GM21528 (cell line): ENCODE results near the gene MAML3.

Source experiments
- ATAC-seq: cut with Tn5 transposase; IDR thresholded peaks from one replicate; pipeline ENCODE4 v1.9.1; 2021; ENCODE audit warnings: mild to moderate bottlenecking, moderate library complexity; ENCODE audit not compliant: unreplicated experiment, low FRiP score

MAML3 gene

GRCh38 chr4:139682741-139683151 is 471.2 kb downstream of the MAML3 start:
- no peak for ATAC-seq

- ATAC-seq, result no peak
Measured at GRCh38 chr4:139682309-139682708, 471.7 kb downstream of the MAML3 start.

- no peak for ATAC-seq
Measured at GRCh38 chr4:139676913-139677585, 476.9 kb downstream of the MAML3 start.

- ATAC-seq, result no peak
Measured at GRCh38 chr4:139676365-139676764, 477.6 kb downstream of the MAML3 start.

GRCh38 chr4:139675651-139676050 is 478.3 kb downstream of the MAML3 start:
- ATAC-seq, result no peak

GRCh38 chr4:139674875-139675550 is 479.0 kb downstream of the MAML3 start:
- ATAC-seq, result no peak

- no peak for ATAC-seq
Measured at GRCh38 chr4:139672732-139673131, 481.3 kb downstream of the MAML3 start.

- no peak for ATAC-seq
Measured at GRCh38 chr4:139672215-139672614, 481.8 kb downstream of the MAML3 start.

- ATAC-seq, result no peak
Measured at GRCh38 chr4:139670775-139671174, 483.2 kb downstream of the MAML3 start.

GRCh38 chr4:139669890-139670289 is 484.1 kb downstream of the MAML3 start:
- ATAC-seq, result no peak

- ATAC-seq, result no peak
Measured at GRCh38 chr4:139669335-139669734, 484.6 kb downstream of the MAML3 start.

GRCh38 chr4:139668658-139669201 is 485.3 kb downstream of the MAML3 start:
- no peak for ATAC-seq

GRCh38 chr4:139668036-139668435 is 485.9 kb downstream of the MAML3 start:
- no peak for ATAC-seq
